H1 (cell line): ENCODE measurements around the gene SHLD3. TPM values are rescaled to one million over a fixed set of nuclear protein-coding genes. Genes with fewer than 3 reads are reported as not detected.

Source experiments
- CTCF ChIA-PET: fragments of 300-600 bp; sonication (Branson Sonifier 250); formaldehyde crosslinking; loops from one replicate; lab custom pipeline; 2021; ENCODE audit not compliant: partially characterized antibody; lab: Charles Lee
- POLR2A ChIA-PET: fragments of 300-600 bp; sonication (Branson Sonifier 250); formaldehyde crosslinking; loops from one replicate; lab custom pipeline; 2021; ENCODE audit warnings: inconsistent platforms; ENCODE audit not compliant: partially characterized antibody; lab: Charles Lee
- DNase-seq, 2 experiments: peaks; one replicate each; pipeline versions ENCODE4 v3.0.0 to v3.0.0-alpha.2; 2010 to 2022; ENCODE audit warnings: low spot score in 2 of 2, low read depth in 1 of 2, mixed read lengths in 1 of 2
- FAIRE-seq: peaks from 2 replicates; lab custom pipeline; 2011; peaks lifted over from hg19 to GRCh38; lab: Jason Lieb, UNC
- H2AFZ ChIP-seq: 2 replicates; pipeline ENCODE4 v1.8.1; 2012; ENCODE audit warnings: low read length, inconsistent platforms
- H2AK5ac ChIP-seq: 2 replicates; pipeline ENCODE4 v1.6.1; 2013; ENCODE audit warnings: low read depth, low read length
- H2BK120ac ChIP-seq: replicated peaks from 2 replicates; pipeline ENCODE3; 2013; ENCODE audit warnings: low read depth, low read length, inconsistent platforms
- H2BK12ac ChIP-seq: 2 replicates; pipeline ENCODE4 v1.6.1; 2013; ENCODE audit warnings: low read depth, low read length
- H2BK15ac ChIP-seq: 2 replicates; pipeline ENCODE4 v1.6.1; 2013; ENCODE audit warnings: low read length
- H2BK20ac ChIP-seq: 2 replicates; pipeline ENCODE4 v1.6.1; 2013; ENCODE audit warnings: low read length
- H2BK5ac ChIP-seq: 2 replicates; pipeline ENCODE4 v1.6.1; 2013; ENCODE audit warnings: low read depth, low read length
- H3K14ac ChIP-seq: 2 replicates; pipeline ENCODE4 v1.6.1; 2013; ENCODE audit warnings: inconsistent platforms; ENCODE audit not compliant: insufficient read length
- H3K18ac ChIP-seq: 2 replicates; pipeline ENCODE4 v1.6.1; 2013; ENCODE audit warnings: low read length; ENCODE audit errors: extremely low read depth
- H3K23ac ChIP-seq: 2 replicates; pipeline ENCODE4 v1.6.1; 2013; ENCODE audit warnings: inconsistent platforms; ENCODE audit not compliant: insufficient read length
- H3K23me2 ChIP-seq: 2 replicates; pipeline ENCODE4 v1.6.1; 2013; ENCODE audit warnings: low read depth, low read length
- H3K27ac ChIP-seq: 2 replicates; pipeline ENCODE4 v1.6.1; 2011; ENCODE audit warnings: low read depth, low read length, inconsistent platforms
- H3K27me3 ChIP-seq, 4 experiments: replicated peaks in 1 of 4; 1 replicate in 1 of 4; 2 replicates in 3 of 4; pipeline versions ENCODE4 v1.6.1 to v1.8.1; 2011 to 2013; ENCODE audit warnings: low read length in 3 of 4, mild to moderate bottlenecking in 3 of 4, inconsistent platforms in 2 of 4, mixed read lengths in 2 of 4, moderate library complexity in 1 of 4; ENCODE audit not compliant: control insufficient read depth in 3 of 4, insufficient read depth in 3 of 4; ENCODE audit errors: extremely low read depth in 1 of 4
- H3K36me3 ChIP-seq, 4 experiments: 2 replicates each; pipeline versions ENCODE4 v1.6.1 to v1.8.1; 2011 to 2013; ENCODE audit warnings: mild to moderate bottlenecking in 4 of 4, low read length in 3 of 4, moderate library complexity in 2 of 4, control low read depth in 1 of 4, inconsistent platforms in 1 of 4; ENCODE audit not compliant: insufficient read depth in 4 of 4, control insufficient read depth in 2 of 4
- H3K4ac ChIP-seq: replicated peaks from 2 replicates; pipeline ENCODE3; 2013; ENCODE audit warnings: low read length, low read depth, mixed read lengths, inconsistent platforms; ENCODE audit not compliant: insufficient read length
- H3K4me1 ChIP-seq, 4 experiments: replicated peaks in 1 of 4; 1 replicate in 1 of 4; 2 replicates in 3 of 4; pipeline versions ENCODE4 v1.6.1 to v1.8.1; 2011 to 2013; ENCODE audit warnings: low read length in 3 of 4, inconsistent platforms in 2 of 4, mixed read lengths in 1 of 4; ENCODE audit not compliant: insufficient read depth in 4 of 4, control insufficient read depth in 3 of 4
- H3K4me2 ChIP-seq, 2 experiments: 2 replicates each; pipeline versions ENCODE4 v1.6.1 to v1.8.1; 2011 to 2013; ENCODE audit warnings: low read depth in 2 of 2, low read length in 2 of 2, control low read depth in 1 of 2, inconsistent platforms in 1 of 2, mild to moderate bottlenecking in 1 of 2; ENCODE audit not compliant: insufficient read depth in 1 of 2
- H3K4me3 ChIP-seq, 4 experiments: fragments of 200-600, 300-600 bp in 1 of 4; sonication (generic), shearing (Covaris generic), sonication (Bioruptor Twin) in 1 of 4; 2 replicates each; pipeline versions ENCODE4 v1.5.1 to v1.8.1; 2011 to 2016; ENCODE audit warnings: low read length in 4 of 4, low read depth in 3 of 4, control low read depth in 2 of 4, inconsistent platforms in 2 of 4, mild to moderate bottlenecking in 2 of 4, mixed read lengths in 1 of 4, moderate library complexity in 1 of 4; ENCODE audit not compliant: insufficient read depth in 2 of 4; ENCODE audit errors: extremely low read depth in 1 of 4
- H3K56ac ChIP-seq: replicated peaks from 2 replicates; pipeline ENCODE3; 2013; ENCODE audit warnings: low read depth, mild to moderate bottlenecking, mixed read lengths, low read length, inconsistent platforms; ENCODE audit not compliant: insufficient read length
- H3K79me1 ChIP-seq: 2 replicates; pipeline ENCODE4 v1.6.1; 2013; ENCODE audit warnings: low read depth, low read length, control low read depth
- H3K79me2 ChIP-seq, 2 experiments: 2 replicates each; pipeline versions ENCODE4 v1.6.1 to v1.8.1; 2012 to 2013; ENCODE audit warnings: low read length in 2 of 2, mild to moderate bottlenecking in 2 of 2, inconsistent platforms in 1 of 2; ENCODE audit not compliant: insufficient read depth in 2 of 2, control insufficient read depth in 1 of 2
- H3K9ac ChIP-seq, 4 experiments: replicated peaks in 1 of 4; 1 replicate in 1 of 4; 2 replicates in 3 of 4; pipeline versions ENCODE4 v1.6.1 to v1.8.1; 2011 to 2013; ENCODE audit warnings: low read depth in 3 of 4, low read length in 3 of 4, control low read depth in 2 of 4, mild to moderate bottlenecking in 2 of 4, moderate library complexity in 2 of 4, inconsistent platforms in 1 of 4; ENCODE audit errors: extremely low read depth in 1 of 4
- H3K9me3 ChIP-seq, 2 experiments: 2 replicates each; pipeline versions ENCODE4 v1.6.1 to v1.8.1; 2012 to 2013; ENCODE audit warnings: mild to moderate bottlenecking in 2 of 2, moderate library complexity in 2 of 2, control low read depth in 1 of 2, inconsistent platforms in 1 of 2, low read depth in 1 of 2, low read length in 1 of 2, mixed read lengths in 1 of 2; ENCODE audit not compliant: insufficient read depth in 2 of 2
- H4K20me1 ChIP-seq, 2 experiments: replicated peaks in 1 of 2; 2 replicates each; pipeline versions ENCODE3 to v1.8.1; 2011 to 2013; ENCODE audit warnings: inconsistent platforms in 2 of 2, low read length in 2 of 2, mild to moderate bottlenecking in 1 of 2; ENCODE audit not compliant: insufficient read depth in 2 of 2, control insufficient read depth in 1 of 2
- H4K5ac ChIP-seq: 2 replicates; pipeline ENCODE4 v1.6.1; 2013; ENCODE audit warnings: low read length, low read depth, mixed read lengths, inconsistent platforms; ENCODE audit not compliant: insufficient read length
- H4K8ac ChIP-seq: 2 replicates; pipeline ENCODE4 v1.8.0; 2013; ENCODE audit warnings: mild to moderate bottlenecking, moderate library complexity, low read length, inconsistent platforms; ENCODE audit not compliant: insufficient read depth; ENCODE audit errors: extremely low read depth
- H4K91ac ChIP-seq: replicated peaks from 2 replicates; pipeline ENCODE3; 2013; ENCODE audit warnings: low read length, mixed read lengths, inconsistent platforms; ENCODE audit not compliant: insufficient read length
- ATF2 ChIP-seq: IDR thresholded peaks from 2 replicates; pipeline ENCODE4 v1.6.1; 2012; ENCODE audit warnings: low read length, inconsistent platforms
- BACH1 ChIP-seq: IDR thresholded peaks from 2 replicates; pipeline ENCODE4 v1.6.1; 2012; ENCODE audit warnings: low read length, improper control_type of control experiment
- GABPA ChIP-seq: IDR thresholded peaks from 2 replicates; pipeline ENCODE4 v1.6.1; 2011; ENCODE audit warnings: mild to moderate bottlenecking, low read length, moderate library complexity, borderline replicate concordance; ENCODE audit not compliant: insufficient read depth
- POLR2AphosphoS5 ChIP-seq: IDR thresholded peaks from 2 replicates; pipeline ENCODE4 v1.6.1; 2011; ENCODE audit warnings: low read depth, low read length
- RFX5 ChIP-seq: IDR thresholded peaks from 2 replicates; pipeline ENCODE4 v1.6.1; 2011; ENCODE audit warnings: low read depth, low read length, improper control_type of control experiment, borderline replicate concordance
- RNF2 ChIP-seq: fragments of 200-900, 300-1000 bp; sonication (generic); IDR thresholded peaks from 2 replicates; pipeline ENCODE4 v1.7.1; 2016; ENCODE audit warnings: borderline replicate concordance, low read depth, mild to moderate bottlenecking, antibody characterized with exemption, low read length; ENCODE audit not compliant: poor library complexity, severe bottlenecking; ENCODE audit errors: missing control alignments
- SP1 ChIP-seq: IDR thresholded peaks from 2 replicates; pipeline ENCODE4 v1.6.1; 2011; ENCODE audit warnings: low read depth, low read length
- SRF ChIP-seq: IDR thresholded peaks from 2 replicates; pipeline ENCODE4 v1.6.1; 2011; ENCODE audit warnings: mild to moderate bottlenecking, low read depth, low read length, moderate library complexity
- USF2 ChIP-seq: IDR thresholded peaks from 2 replicates; pipeline ENCODE4 v1.6.1; 2011; ENCODE audit warnings: low read length, improper control_type of control experiment
- WGBS, 2 experiments: shearing (Covaris generic) in 1 of 2; methylation state at CpG; one replicate each; pipeline versions ENCODE4 v1.1.6 to v1.1.7; 2013 to 2015; ENCODE audit warnings: low lambda C conversion rate in 2 of 2, mixed read lengths in 2 of 2, inconsistent platforms in 1 of 2, low coverage in 1 of 2, missing lambda C conversion rate in 1 of 2; ENCODE audit not compliant: insufficient replicate concordance in 2 of 2, insufficient coverage in 1 of 2, insufficient read length in 1 of 2; ENCODE audit errors: extremely low coverage in 1 of 2, missing lambda C conversion rate in 1 of 2; 5-methylcytosine and 5-hydroxymethylcytosine counted together
- polyA plus RNA-seq, 7 experiments: library from polyadenylated mRNA; depleted of rRNA in 3 of 7; stranded (reverse) in 5 of 7; unstranded in 2 of 7; fragments of >200 nt in 5 of 7; fragments of 200-250 nt in 2 of 7; gene quantifications; 1 replicate in 5 of 7; 2 replicates in 1 of 7; 4 replicates in 1 of 7; pipeline versions ENCODE4 v1.2.1 to v1.2.3, GENCODE V29; 2011 to 2013; ENCODE audit warnings: missing spikeins in 2 of 7, mixed read lengths in 2 of 7
- total RNA-seq: library from RNA; stranded (reverse); fragmentation: NEBNext Ultra II Directional; extraction: Animal tissue kit (Norgen Biotek cat#: 25700); gene quantifications from 2 replicates; pipeline ENCODE4 v1.2.1, GENCODE V29; 2021

SHLD3 gene
- total and polyA plus RNA-seq, 2 of the 8 experiments (the other 6 are each of a cell fraction or from before 2014, with no cell fraction given) = 1.9 to 3.2 TPM

DNA sequence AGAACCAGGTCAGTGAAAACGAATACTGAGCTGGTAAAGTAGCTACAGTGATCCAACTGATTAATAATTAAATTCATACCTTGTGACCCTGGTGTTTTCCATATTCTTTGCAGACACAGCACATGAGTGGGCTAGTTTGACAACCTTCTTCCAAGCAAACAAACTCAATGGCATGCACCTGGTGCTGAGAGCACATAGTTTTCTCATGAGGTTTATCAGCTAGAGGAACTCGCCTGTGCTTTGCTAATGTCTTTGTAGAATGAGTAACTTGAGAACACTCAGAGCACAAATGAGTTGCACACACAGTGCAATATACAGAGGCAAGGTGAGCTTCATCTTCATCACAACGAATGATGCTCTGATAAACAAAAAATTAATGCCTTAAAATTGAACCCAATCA, 13.3 kb upstream of the SHLD3 start:
- peaks cover 0 to 34% (median 16%) of the 10 kb centered on the region in 4 experiments; a peak in 4 of 8 replicates for H3K36me3 ChIP-seq
- FAIRE-seq (no peak), DNase-seq (no peak)
- H3K9ac ChIP-seq = no peak overlapping the region
- H4K5ac ChIP-seq = no peak overlapping the region
- no peak overlapping the region for H2BK20ac ChIP-seq
- no peak overlapping the region for H3K4me2 ChIP-seq
- H3K79me2 ChIP-seq = 0 out of 4 replicates have a peak, but pooled peaks cover 0 to 4% of the 10 kb centered on the region in 2 experiments
- no peak overlapping the region for H2BK15ac ChIP-seq
- H4K8ac ChIP-seq = no peak overlapping the region; the same call in 1 of the 2 replicates
- POLR2A ChIA-PET = interaction anchor here (1.1 to 1.2 kb wide), 3 partner anchors 10 to 48 kb away, joined by 3 to 4 read pairs (median 3); partner anchors contain the start of genes CENPK and PPWD1
- H3K14ac ChIP-seq = no peak overlapping the region
- H2AFZ ChIP-seq = no peak overlapping the region
- no peaks in the 10 kb centered on the region for H3K79me1 ChIP-seq
- H3K23ac ChIP-seq = no peak overlapping the region
- H2BK120ac ChIP-seq = no peak overlapping the region
- CTCF ChIA-PET = no interaction called here
- no peaks in the 10 kb centered on the region for H3K9me3 ChIP-seq
- no peak overlapping the region for H3K27ac ChIP-seq
- no peak overlapping the region for H2BK12ac ChIP-seq
- no peaks in the 10 kb centered on the region for H3K4me1 ChIP-seq
- H3K23me2 ChIP-seq = no peaks in the 10 kb centered on the region
- no peak overlapping the region for H4K91ac ChIP-seq
- H2BK5ac ChIP-seq = no peak overlapping the region
- TF ChIP-seq RFX5 (no peak), SP1 (no peak), POLR2AphosphoS5 (no peak), USF2 (no peak), RNF2 (no peak), ATF2 (no peak), SRF (no peak), GABPA (no peak), BACH1 (no peak)
- TF ChIP-seq, all 59 proteins: peak for 0
- WGBS, 2 experiments = 84% methylated on average over 3 of the region's 3 CpGs; no CpG with 5 or more reads in 1 of the 2 experiments
- peaks cover 0 to 2% (median 0%) of the 10 kb centered on the region in 4 experiments; a peak in 1 of 7 replicates for H3K27me3 ChIP-seq
- no peak overlapping the region for H3K56ac ChIP-seq
- no peak overlapping the region for H2AK5ac ChIP-seq
- no peak overlapping the region for H3K4ac ChIP-seq
- H3K18ac ChIP-seq = no peak overlapping the region
- H4K20me1 ChIP-seq = no peaks in the 10 kb centered on the region
- H3K4me3 ChIP-seq = no peak overlapping the region
